RWPE1 (cell line): Measurements from ENCODE around the gene IFRD1.
"Not testable (repeated sequence)": the region's sequence is repeated elsewhere in the genome, so short reads cannot be mapped to it uniquely, and the experiment has no call there.

Experiments
- CTCF ChIA-PET: fragments of 350-600 bp; sonication (Branson Sonifier 250); formaldehyde crosslinking; extraction: SDS; loops from one replicate; lab custom pipeline; 2021; lab: Yijun Ruan, JAX
- POLR2A ChIA-PET: fragments of 400-600 bp; formaldehyde crosslinking; extraction: SDS; loops from one replicate; lab custom pipeline; 2020; ENCODE audit warnings: antibody characterized with exemption; ENCODE audit not compliant: low non-redundant PET; lab: Yijun Ruan, JAX
- DNase-seq: peaks from one replicate; pipeline ENCODE4 v3.0.0; 2012; ENCODE audit warnings: low spot score
- H3K27ac ChIP-seq: fragments of 450-650 bp; 2 replicates; pipeline ENCODE4 v1.5.1; 2017
- TF ChIP-seq, protein P1 (sequence below): fragments of 450-650 bp; conservative IDR thresholded peaks from 2 replicates; pipeline ENCODE4 v1.5.1; 2017; ENCODE audit warnings: low read depth, mild to moderate bottlenecking

Gene IFRD1

GRCh38 chr7:112512451-112513210 is 62.4 kb downstream of the IFRD1 start:
- CTCF ChIA-PET = interaction anchor here (0.6 kb wide), 1 partner anchor 231 kb away, joined by 7 read pairs; no protein-coding TSS in a partner anchor
- no peak for DNase-seq
- POLR2A ChIA-PET = no interaction called here
- TF ChIP-seq, protein P1, sequence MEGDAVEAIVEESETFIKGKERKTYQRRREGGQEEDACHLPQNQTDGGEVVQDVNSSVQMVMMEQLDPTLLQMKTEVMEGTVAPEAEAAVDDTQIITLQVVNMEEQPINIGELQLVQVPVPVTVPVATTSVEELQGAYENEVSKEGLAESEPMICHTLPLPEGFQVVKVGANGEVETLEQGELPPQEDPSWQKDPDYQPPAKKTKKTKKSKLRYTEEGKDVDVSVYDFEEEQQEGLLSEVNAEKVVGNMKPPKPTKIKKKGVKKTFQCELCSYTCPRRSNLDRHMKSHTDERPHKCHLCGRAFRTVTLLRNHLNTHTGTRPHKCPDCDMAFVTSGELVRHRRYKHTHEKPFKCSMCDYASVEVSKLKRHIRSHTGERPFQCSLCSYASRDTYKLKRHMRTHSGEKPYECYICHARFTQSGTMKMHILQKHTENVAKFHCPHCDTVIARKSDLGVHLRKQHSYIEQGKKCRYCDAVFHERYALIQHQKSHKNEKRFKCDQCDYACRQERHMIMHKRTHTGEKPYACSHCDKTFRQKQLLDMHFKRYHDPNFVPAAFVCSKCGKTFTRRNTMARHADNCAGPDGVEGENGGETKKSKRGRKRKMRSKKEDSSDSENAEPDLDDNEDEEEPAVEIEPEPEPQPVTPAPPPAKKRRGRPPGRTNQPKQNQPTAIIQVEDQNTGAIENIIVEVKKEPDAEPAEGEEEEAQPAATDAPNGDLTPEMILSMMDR = no peak
- H3K27ac ChIP-seq = no peak overlapping the region

GRCh38 chr7:112515989-112516388 is 65.7 kb downstream of the IFRD1 start:
- no peak for DNase-seq
- H3K27ac ChIP-seq = no peak overlapping the region
- TF ChIP-seq, protein P1 = no peak
- ChIA-PET POLR2A (no interaction called here), CTCF (no interaction called here)

- CTCF ChIA-PET, DNase-seq, POLR2A ChIA-PET, H3K27ac ChIP-seq: not testable (repeated sequence)
Observed at GRCh38 chr7:112516418-112516817, 66.2 kb downstream of the IFRD1 start.

DNA sequence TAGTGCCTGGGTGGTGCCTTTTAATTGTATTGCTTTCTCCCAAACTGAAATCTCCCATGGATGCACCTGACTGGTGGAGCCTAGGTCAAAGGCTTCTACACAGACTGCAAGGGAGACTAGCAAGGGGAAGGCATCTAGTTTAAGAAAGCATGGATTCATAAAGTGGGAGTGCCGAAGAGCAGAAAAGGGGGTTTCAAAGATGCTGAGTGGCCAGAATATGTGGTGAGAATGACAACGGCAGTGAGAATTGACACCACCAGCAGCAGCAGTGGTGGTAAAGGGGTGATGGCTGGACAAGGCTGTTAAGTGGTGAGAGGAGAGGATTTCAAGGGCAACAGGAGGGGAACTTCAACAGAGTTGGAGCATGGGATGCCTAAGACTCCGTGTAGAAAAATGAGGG is 67.2 kb downstream of the IFRD1 start:
- CTCF ChIA-PET = no interaction called here
- no peak for DNase-seq
- POLR2A ChIA-PET = no interaction called here

DNA sequence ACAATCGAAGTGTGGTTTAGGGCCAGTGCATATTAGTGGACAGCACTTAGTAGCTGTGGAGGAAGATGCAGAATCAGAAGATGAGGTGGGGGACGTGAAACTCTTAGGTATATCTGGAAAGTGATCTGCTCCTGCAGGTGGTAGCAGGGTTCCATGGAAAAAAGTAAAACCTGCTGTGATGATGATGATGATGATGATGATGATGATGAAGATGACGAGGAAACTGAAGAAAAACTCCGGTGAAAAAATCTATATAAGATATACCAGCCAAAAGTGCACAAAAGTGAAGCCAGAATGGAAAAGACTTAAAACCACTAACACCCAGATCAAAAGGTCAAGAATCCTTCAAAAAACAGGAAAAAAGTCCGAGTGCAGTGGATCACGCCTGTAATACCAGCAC is 70.5 kb downstream of the IFRD1 start:
- no peak overlapping the region for H3K27ac ChIP-seq
- TF ChIP-seq, protein P1 = no peak
- ChIA-PET POLR2A (no interaction called here), CTCF (no interaction called here)
- DNase-seq = no peak

More for the DNA sequence above, 67.2 kb downstream of the IFRD1 start:
- no peak overlapping the region for H3K27ac ChIP-seq
- TF ChIP-seq, protein P1 = no peak

- DNase-seq = no peak
- ChIA-PET POLR2A (no interaction called here), CTCF (no interaction called here)
- no peak overlapping the region for H3K27ac ChIP-seq
- TF ChIP-seq, protein P1 = no peak
Observed at GRCh38 chr7:112521942-112522341, 71.7 kb downstream of the IFRD1 start.

GRCh38 chr7:112523871-112524270 is 73.6 kb downstream of the IFRD1 start:
- no peak overlapping the region for H3K27ac ChIP-seq
- CTCF ChIA-PET = interaction anchor here (0.7 kb wide), 1 partner anchor 30 kb away, joined by 3 read pairs; no protein-coding TSS in a partner anchor
- POLR2A ChIA-PET = no interaction called here
- TF ChIP-seq, protein P1 = no peak
- DNase-seq = no peak
